ENCODE results near the gene ELOVL5. TPM values are rescaled to one million over a fixed set of nuclear protein-coding genes. Genes with fewer than 3 reads are reported as not detected.
A peak's percentile ranks its signal among the peaks of the same experiment; 100 is the strongest.

The ELOVL5 gene
- total RNA-seq, 1 donor from 2014 or later, result 72.4 TPM

GRCh38 chr6:53313784-53314400 lies 34.9 kb downstream of the ELOVL5 start:
- intact Hi-C loops (cut with DNase I), result no loop called here
- ATAC-seq (peak; percentile 26 to 49), DNase-seq (no peak)
- peaks cover 14% of the 10 kb centered on the region for H3K4me1 ChIP-seq
- H3K27ac ChIP-seq, result no peak overlapping the region
- no peak overlapping the region for H3K4me3 ChIP-seq
- H3K27me3 ChIP-seq (ENCODE audit: low read depth), result no peaks in the 10 kb centered on the region
- H3K36me3 ChIP-seq, result no peaks in the 10 kb centered on the region
- no peaks in the 10 kb centered on the region for H3K9me3 ChIP-seq
- no peak for TF ChIP-seq CTCF (IDR thresholded peaks at IDR 0.05)

DNA sequence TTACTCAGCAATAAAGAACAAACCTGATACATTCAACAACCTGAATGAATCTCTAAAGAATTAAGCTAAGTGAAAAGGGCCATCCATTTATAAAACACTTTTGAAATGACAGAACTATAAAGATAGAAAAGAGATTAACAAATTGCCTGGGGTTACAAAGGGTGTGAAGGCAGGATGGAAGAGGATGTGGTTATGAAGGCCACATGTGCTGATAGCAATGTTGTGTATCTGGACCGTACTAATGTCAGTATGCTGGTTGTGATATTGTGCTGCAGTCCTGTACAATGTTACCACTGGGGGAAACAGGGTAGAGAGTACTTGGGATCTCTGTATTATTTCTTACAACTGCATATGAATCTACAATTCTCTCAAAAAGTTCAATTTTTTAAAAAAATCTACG lies 36.4 kb downstream of the ELOVL5 start:
- Histone ChIP-seq H3K27me3 (ENCODE audit: low read depth) (no peaks in the 10 kb centered on the region), H3K4me1 (peaks cover 27% of the 10 kb centered on the region), H3K4me3 (no peak overlapping the region), H3K9me3 (no peaks in the 10 kb centered on the region), H3K27ac (no peak overlapping the region), H3K36me3 (no peaks in the 10 kb centered on the region)
- no peak for TF ChIP-seq CTCF (IDR thresholded peaks at IDR 0.05)
- intact Hi-C loops (cut with DNase I), result no loop called here
- ATAC-seq (peak in 1 of 2 donors; percentile 40), DNase-seq (no peak)

DNA sequence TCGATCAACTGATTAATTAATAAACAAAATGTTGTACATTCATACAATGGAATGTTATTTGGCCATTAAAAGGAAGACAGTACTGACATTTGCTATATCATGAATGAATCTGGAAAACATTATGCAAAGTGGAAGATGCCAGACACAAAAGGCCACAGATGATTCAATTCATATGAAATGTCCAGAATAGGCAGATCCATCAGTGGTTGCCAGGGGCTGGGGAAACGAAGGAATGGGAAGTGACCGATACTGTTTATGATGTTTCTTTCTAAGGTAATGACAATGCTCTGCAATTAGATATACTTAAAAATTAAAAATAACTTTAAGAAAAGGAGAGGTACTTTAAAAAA lies 37.2 kb downstream of the ELOVL5 start:
- DNase-seq (no peak), ATAC-seq (no peak)
- no peaks in the 10 kb centered on the region for H3K9me3 ChIP-seq
- H3K27me3 ChIP-seq (ENCODE audit: low read depth), result no peaks in the 10 kb centered on the region
- intact Hi-C loops (cut with DNase I), result no loop called here
- no peaks in the 10 kb centered on the region for H3K36me3 ChIP-seq
- TF ChIP-seq CTCF (IDR thresholded peaks at IDR 0.05), result no peak
- H3K4me1 ChIP-seq, result peaks cover 35% of the 10 kb centered on the region
- H3K4me3 ChIP-seq, result no peak overlapping the region
- H3K27ac ChIP-seq, result no peak overlapping the region

DNA sequence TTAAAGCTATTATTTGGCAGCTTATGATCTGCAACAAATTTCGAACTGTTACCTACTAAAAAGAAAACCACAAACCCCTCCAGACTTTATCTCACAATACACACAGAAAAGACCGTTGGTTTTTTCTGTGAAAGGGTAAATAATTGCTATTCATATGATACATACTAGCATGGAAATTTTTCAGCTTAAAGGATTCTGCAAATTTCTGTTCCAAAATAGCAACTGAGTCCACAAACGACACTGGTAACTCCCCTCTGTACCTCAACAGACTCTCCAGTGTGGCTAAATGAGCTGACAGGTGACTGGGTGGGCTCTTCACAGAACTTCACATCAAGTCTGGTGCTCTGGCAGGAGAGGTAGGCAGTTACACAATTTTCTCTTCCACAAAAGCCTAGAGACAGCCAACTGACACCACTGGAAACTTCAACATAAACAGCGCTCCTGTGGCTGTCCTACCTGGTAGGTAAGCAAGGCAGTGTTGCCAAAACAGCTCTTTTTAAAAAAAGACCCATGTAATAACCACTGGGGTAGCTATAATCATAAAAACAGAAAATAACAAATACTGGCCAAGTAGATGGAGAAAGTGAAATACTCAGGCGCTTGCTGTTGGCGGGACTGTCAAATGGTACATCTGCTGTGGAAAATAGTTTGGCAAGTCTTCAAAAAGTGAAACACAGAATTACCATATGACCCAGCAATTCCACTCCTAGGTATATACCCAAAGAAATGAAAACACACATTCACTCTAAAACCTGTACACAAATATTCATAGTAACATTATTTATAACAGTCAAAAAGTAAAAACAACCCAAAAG lies 37.8 kb downstream of the ELOVL5 start:
- H3K27ac ChIP-seq, result peak overlapping the region; percentile 12
- ATAC-seq (no peak), DNase-seq (no peak)
- no peak for TF ChIP-seq CTCF (IDR thresholded peaks at IDR 0.05)
- intact Hi-C loops (cut with DNase I), result no loop called here
- no peaks in the 10 kb centered on the region for H3K27me3 ChIP-seq (ENCODE audit: low read depth)
- no peak overlapping the region for H3K4me3 ChIP-seq
- no peaks in the 10 kb centered on the region for H3K9me3 ChIP-seq
- no peaks in the 10 kb centered on the region for H3K36me3 ChIP-seq
- peaks cover 35% of the 10 kb centered on the region for H3K4me1 ChIP-seq

- no peak overlapping the region for H3K27ac ChIP-seq
- intact Hi-C loops (cut with DNase I), result no loop called here
Measured at GRCh38 chr6:53309901-53310300, 38.8 kb downstream of the ELOVL5 start.

More at GRCh38 chr6:53309901-53310300, 38.8 kb downstream of the ELOVL5 start:
- no peaks in the 10 kb centered on the region for H3K9me3 ChIP-seq
- H3K27me3 ChIP-seq (ENCODE audit: low read depth), result no peaks in the 10 kb centered on the region
- no peak for TF ChIP-seq CTCF (IDR thresholded peaks at IDR 0.05)
- no peak overlapping the region for H3K4me3 ChIP-seq
- no peak for ATAC-seq
- DNase-seq, result no peak
- H3K4me1 ChIP-seq, result peaks cover 35% of the 10 kb centered on the region
- H3K36me3 ChIP-seq, result no peaks in the 10 kb centered on the region
